C4-2B (cell line): ENCODE data around the gene SCYGR1.

ENCODE experiments used
- H3K27ac ChIP-seq: fragments of 450-650 bp; 2 replicates; pipeline ENCODE4 v1.5.1; 2017
- CTCF ChIP-seq: fragments of 450-650 bp; conservative IDR thresholded peaks from 2 replicates; pipeline ENCODE4 v1.5.1; 2017; ENCODE audit warnings: mild to moderate bottlenecking
- ZFX ChIP-seq: fragments of 450-650 bp; IDR thresholded peaks from 2 replicates; pipeline ENCODE4 v1.6.1; 2017

The SCYGR1 gene

GRCh38 chr2:227348324-227348723 is 39.4 kb downstream of the SCYGR1 start:
- no peak overlapping the region for H3K27ac ChIP-seq
- TF ChIP-seq CTCF (no peak), ZFX (no peak)

- no peak overlapping the region for H3K27ac ChIP-seq
- TF ChIP-seq ZFX (no peak), CTCF (no peak; the same call in 1 of the 2 replicates)
Measured at GRCh38 chr2:227347117-227347516, 40.6 kb downstream of the SCYGR1 start.

GRCh38 chr2:227344231-227344630 is 43.5 kb downstream of the SCYGR1 start:
- H3K27ac ChIP-seq: no peak overlapping the region
- TF ChIP-seq CTCF (no peak), ZFX (no peak)

- H3K27ac ChIP-seq: no peak overlapping the region
- TF ChIP-seq ZFX (no peak), CTCF (no peak)
Measured at GRCh38 chr2:227341553-227341952, 46.2 kb downstream of the SCYGR1 start.

- TF ChIP-seq ZFX (no peak), CTCF (no peak)
- H3K27ac ChIP-seq: no peak overlapping the region
Measured at GRCh38 chr2:227340106-227340505, 47.6 kb downstream of the SCYGR1 start.

GRCh38 chr2:227339098-227339599 is 48.6 kb downstream of the SCYGR1 start:
- TF ChIP-seq ZFX (no peak), CTCF (no peak)

More at GRCh38 chr2:227339098-227339599, 48.6 kb downstream of the SCYGR1 start:
- H3K27ac ChIP-seq: no peak overlapping the region
